ENCODE measurements around the gene ZNF892. TPM values are rescaled to one million over a fixed set of nuclear protein-coding genes. Genes with fewer than 3 reads are reported as not detected.
"Not testable (repeated sequence)": the region's sequence is repeated elsewhere in the genome, so short reads cannot be mapped to it uniquely, and the experiment has no call there.

ZNF892 gene
- polyA plus RNA-seq (ENCODE audit: insufficient read length in 3 of 3): 1 to 10 TPM; 4.4 to 6.8 (median 5.1) TPM
- long read RNA-seq, donor 1, partial matches to known transcripts: 0 of 1 reads
- long read RNA-seq, donor 1, other reads (novel, unspliced or antisense): 0 of 1 reads
- long read RNA-seq, donor 2, partial matches to known transcripts: 0 of 1 reads
- long read RNA-seq, donor 2, other reads (novel, unspliced or antisense): 0 of 1 reads
- long read RNA-seq, donor 3: 0 reads
- long read RNA-seq, donor 4, partial matches to known transcripts: 0 of 1 reads
- long read RNA-seq, donor 4, other reads (novel, unspliced or antisense): 0 of 1 reads
- long read RNA-seq, donor 5: 0 reads
- long read RNA-seq, donor 6, partial matches to known transcripts: 0 of 4 reads
- long read RNA-seq, donor 6, other reads (novel, unspliced or antisense): 0 of 4 reads
- long read RNA-seq, donor 7, partial matches to known transcripts: 0 of 1 reads
- long read RNA-seq, donor 7, other reads (novel, unspliced or antisense): 0 of 1 reads
- long read RNA-seq, donor 8: 0 reads
- long read RNA-seq, donor 9: 0 reads
- long read RNA-seq, donor 10, partial matches to known transcripts: 0 of 2 reads
- long read RNA-seq, donor 10, other reads (novel, unspliced or antisense): 0 of 2 reads
- long read RNA-seq, donor 11: 0 reads
- long read RNA-seq, donor 12: 0 reads
- long read RNA-seq, donor 13: 0 reads
- long read RNA-seq, donor 14: 0 reads
- long read RNA-seq, donor 15: 0 reads
- long read RNA-seq, donor 16, partial matches to known transcripts: 0 of 3 reads
- long read RNA-seq, donor 16, other reads (novel, unspliced or antisense): 0 of 3 reads

DNA sequence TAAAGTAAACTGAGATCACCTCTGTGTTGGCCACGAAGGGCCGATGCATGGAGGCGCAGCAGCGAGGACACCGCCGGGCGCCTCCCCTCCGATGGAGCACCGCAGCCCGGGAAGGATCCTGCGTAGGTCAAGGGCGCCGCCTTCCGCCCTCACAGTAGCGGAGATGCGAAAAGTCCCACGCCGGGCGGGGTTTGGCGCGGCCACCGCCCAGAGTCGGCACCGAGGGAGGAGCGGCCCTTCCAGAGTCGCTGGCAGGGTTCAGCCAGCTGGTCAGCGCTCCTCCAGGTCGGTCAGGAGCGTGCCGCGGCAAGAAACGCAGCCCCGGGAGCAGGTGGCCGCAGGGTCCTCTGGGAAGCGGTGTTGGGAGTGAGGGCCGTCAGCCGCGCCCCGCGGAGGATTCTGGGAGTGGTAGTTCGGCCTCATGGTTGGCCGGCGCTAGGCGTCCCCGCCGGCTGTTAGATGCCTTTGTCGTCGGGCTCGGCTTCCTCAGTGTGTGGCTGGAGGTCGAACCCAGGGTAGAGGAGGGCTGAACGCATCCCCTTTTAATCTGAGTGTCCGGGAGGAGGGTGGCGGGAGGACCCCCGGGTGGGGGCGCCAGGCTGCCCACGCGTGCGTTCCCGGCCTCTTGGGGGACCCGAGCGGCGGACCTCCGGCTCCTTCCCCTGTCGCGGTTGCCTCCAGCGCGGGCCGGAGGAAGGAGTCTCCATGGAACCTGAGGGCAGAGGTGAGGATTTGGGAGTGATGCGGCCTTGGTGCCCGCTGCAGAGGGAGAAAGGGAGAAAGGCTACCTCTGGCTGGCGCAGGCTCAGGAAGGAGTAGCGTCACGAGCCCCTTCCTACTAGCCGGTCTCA is at the start of gene ZNF892:
Gene ZNF892 (plus strand): TSS at position 411 of the 851 bp plus-strand sequence. CDS start 295 bp downstream, at position 706.
- peak; percentile 91 for DNase-seq

- no peak for DNase-seq
Measured at GRCh38 chr2:95158441-95158840, 48.9 kb upstream of the ZNF892 start.

DNA sequence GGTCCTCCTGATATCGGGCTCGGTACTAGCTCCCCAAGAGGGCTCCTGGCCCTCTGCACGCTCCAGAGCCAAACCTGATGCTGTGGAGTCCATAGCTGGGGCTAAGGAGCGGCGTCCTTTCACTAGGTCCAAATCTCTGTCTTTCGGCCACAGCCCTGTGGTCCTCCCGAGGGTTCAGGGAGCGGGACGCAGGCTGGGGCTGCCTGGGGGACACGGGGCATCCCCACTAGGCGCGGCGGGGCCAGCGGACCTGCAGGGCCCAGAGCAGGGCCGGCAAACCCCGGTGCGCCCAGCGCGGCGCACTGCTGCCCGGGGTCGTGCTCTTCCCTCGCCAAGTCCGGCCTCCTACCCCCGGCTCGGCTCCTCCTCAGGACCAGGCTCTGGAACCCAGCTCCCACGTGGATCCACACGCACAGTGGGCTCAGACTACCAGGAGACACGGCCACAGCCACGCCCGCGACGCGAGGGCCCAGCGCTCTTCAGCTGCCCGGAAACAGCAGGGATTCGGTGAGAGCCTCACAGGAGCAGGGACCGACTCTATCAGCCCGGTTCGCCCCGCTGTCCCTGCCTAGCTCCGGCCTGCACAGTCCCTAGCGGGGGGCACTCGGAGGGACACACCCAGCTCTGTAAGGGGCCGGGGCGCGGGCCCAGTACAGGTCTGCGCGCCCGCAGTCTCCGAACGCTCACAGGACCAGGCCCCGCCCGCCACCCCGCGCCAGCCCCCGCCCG is 48.3 kb upstream of the ZNF892 start:
- peak; percentile 35 for DNase-seq

GRCh38 chr2:95159690-95160449 is 47.5 kb upstream of the ZNF892 start, which contains the start of gene ZNF514:
TSS of gene ZNF514 (minus strand) at chr2:95159848. CDS start at chr2:95153253, 6,595 bp downstream.
- peak; percentile 69 for DNase-seq

GRCh38 chr2:95165030-95165370 is 42.3 kb upstream of the ZNF892 start:
- no peak for DNase-seq

DNA sequence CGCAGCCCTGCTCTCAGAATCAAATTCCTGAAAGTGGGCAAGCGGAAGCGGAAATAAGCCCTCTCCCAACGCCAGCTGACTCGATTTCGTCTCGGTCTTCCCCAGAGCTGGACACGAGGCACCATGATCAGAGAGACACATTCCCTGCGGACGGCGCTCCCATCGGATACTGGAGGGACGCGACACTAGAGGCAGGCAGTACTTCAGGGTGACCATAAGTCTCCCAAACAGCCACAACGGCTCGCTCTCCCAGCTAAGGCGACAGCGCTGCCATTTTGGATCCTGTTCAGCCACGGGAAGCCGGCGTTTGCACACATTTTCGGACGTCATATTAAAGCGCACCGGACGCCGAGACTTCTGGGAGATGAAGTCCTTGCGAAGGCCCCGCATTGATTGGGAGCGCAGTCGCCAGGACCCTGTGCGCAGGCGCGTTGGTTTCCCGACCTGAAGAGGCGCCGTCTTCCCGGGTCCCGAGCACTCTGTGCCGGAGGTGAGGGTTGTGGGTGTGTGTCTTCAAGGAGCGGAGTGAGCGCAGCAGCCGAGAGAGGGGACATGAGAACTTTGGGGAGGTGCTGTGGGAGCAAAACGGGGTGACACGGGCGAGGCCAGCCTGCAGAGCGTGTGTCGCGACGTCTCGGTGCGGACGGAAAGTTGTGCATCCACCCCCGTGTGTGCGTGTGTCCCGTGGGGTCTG is 41.8 kb upstream of the ZNF892 start, which contains the start of gene ZNF2:
Gene ZNF2 (plus strand): TSS at position 439 of the 694 bp plus-strand sequence. CDS start 10,418 bp downstream, outside the sequence.
- DNase-seq: peak; percentile 99

DNA sequence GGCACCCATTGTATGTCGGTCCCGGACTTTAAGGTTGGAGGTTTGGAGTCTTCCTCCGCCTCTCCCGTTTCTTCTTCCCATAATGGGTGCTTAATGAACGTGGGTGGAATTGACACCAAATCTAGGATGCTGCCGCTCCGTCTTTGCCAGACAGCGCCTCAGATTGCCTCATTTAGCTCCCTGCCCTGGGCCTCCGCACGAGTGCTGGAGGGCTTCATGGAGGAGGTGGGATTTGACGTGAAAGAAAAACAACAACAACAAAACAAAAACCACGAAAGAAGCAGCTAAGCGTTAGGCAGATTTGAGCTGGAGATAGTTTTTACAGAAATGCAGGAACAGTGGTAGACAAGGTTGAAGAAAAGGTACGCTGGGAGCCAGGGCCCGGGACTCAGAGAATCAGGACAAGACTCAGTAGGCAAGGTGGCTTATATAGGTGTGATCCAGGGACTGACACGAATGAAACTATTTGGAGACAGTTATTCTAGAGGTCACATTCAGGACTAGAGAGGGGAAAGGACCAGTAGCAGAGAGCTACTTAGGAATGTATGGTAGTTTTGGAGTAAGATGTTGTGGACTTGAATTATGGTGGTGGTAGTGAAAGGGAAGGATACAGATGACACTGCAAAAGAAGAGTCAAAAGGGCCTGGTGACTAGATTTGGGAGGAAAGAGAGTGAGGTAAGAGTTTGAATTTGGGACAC is 41.1 kb upstream of the ZNF892 start:
- no peak for DNase-seq

- no peak for DNase-seq
Measured at GRCh38 chr2:95171902-95172301, 35.4 kb upstream of the ZNF892 start.

DNA sequence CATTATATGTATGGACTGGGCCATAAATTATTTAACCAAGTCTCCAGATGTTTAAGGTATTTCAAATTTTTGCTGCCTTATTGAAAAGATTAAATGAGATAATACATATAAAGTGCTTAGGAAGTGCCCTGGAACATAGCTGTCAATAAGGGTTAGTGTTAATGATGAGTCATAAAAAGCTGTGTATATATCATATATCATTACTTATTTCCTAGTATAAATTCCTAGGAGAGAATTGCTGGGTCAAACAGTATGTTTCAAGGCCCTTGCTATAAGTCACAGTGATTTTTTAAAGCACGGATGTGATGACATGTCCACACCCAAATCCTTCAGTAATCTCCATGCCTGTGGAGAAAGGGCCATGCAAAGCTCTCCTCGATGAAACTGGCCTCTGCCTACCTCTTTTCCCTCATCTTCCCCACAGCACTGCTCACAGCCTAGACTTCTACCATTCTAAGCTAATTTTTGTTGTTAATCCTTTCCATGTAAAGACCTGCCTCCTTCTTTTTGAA is 33.2 kb upstream of the ZNF892 start:
- DNase-seq: no peak

GRCh38 chr2:95179451-95179850 is 27.9 kb upstream of the ZNF892 start:
- DNase-seq: no peak

DNA sequence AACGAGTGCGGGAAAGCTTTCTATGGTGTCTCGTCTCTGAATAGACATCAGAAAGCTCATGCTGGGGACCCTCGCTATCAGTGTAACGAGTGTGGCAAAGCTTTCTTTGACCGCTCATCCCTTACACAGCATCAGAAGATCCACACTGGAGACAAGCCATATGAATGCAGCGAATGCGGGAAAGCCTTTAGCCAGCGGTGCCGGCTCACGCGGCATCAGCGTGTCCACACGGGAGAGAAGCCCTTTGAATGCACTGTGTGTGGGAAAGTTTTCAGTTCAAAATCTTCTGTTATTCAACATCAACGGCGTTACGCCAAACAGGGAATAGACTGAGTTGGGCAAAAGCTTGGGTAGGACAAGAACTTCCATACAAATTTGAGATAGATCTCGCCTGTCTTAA is 25.5 kb upstream of the ZNF892 start:
- no peak for DNase-seq

GRCh38 chr2:95185197-95185596 is 22.1 kb upstream of the ZNF892 start:
- DNase-seq: no peak

GRCh38 chr2:95185973-95186372 is 21.3 kb upstream of the ZNF892 start:
- no peak for DNase-seq

DNA sequence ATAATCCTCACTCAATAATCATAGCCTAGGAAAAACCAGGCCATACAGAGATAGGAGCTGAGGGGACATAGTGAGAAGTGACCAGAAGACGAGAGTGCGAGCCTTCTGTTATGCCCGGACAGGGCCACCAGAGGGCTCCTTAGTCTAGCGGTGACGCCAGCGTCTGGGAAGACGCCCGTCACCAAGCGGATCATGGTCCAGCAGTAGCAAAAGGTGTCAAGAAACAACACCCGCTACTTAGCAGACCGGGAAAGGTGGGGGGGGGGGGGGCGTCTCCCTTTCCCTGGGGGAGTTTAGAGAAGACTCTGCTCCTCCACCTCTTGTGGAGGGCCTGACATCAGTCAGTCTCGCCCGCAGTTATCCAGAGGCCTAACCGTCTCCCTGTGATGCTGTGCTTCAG is 14.4 kb upstream of the ZNF892 start:
- not testable (repeated sequence) for DNase-seq

GRCh38 chr2:95203911-95204310 is 3.4 kb upstream of the ZNF892 start:
- no peak for DNase-seq

DNA sequence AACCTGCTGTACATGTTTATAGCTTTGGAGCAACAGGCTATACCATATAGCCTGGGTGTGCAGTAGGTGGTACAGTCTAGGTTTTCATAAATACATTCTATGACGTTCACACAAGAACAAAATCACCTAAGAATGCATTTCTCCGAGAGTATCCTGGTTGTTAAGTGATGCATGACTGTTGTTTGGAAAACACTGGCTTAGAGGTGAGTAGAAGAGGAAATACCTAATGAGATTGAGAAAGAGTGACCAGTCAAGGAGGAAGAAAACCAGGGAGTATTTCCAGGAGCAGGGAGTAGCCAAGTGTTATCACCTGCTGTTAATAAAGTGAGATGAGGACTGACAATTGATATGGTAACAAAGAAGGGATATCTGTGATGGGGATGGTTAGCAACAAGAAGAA is 2.9 kb upstream of the ZNF892 start:
- no peak for DNase-seq

- no peak for DNase-seq
Measured at GRCh38 chr2:95206096-95206495, 1.2 kb upstream of the ZNF892 start.

GRCh38 chr2:95208106-95208505 is 785 bp downstream of the ZNF892 start:
- DNase-seq: no peak
